ENCODE measurements around the gene TNIK.

GRCh38 chr3:171498921-171499320, 38.7 kb upstream of the TNIK start:
- TF ChIP-seq CTCF (IDR thresholded peaks at IDR 0.05) (no peak), POLR2A (IDR thresholded peaks at IDR 0.05) (no peak)
